Non-pigmented ciliary epithelial cell (primary cell): ENCODE results near the gene B4GALT1.
"Not testable (repeated sequence)": the region's sequence is repeated elsewhere in the genome, so short reads cannot be mapped to it uniquely, and the experiment has no call there.

Experiments
- DNase-seq: peaks from one replicate; pipeline ENCODE4 v3.0.0-alpha.2; 2010; ENCODE audit warnings: low read depth

B4GALT1 gene

GRCh38 chr9:33184963-33185362 lies 17.8 kb upstream of the B4GALT1 start:
- DNase-seq = no peak

GRCh38 chr9:33182519-33182918 lies 15.4 kb upstream of the B4GALT1 start:
- no peak for DNase-seq

GRCh38 chr9:33180526-33181184 lies 13.5 kb upstream of the B4GALT1 start:
- no peak for DNase-seq

- no peak for DNase-seq
Measured at GRCh38 chr9:33178972-33179697, 12.0 kb upstream of the B4GALT1 start.

GRCh38 chr9:33177639-33178038 lies 10.5 kb upstream of the B4GALT1 start:
- DNase-seq = no peak

GRCh38 chr9:33177086-33177485 lies 9.9 kb upstream of the B4GALT1 start:
- DNase-seq = no peak

GRCh38 chr9:33175649-33176325 lies 8.7 kb upstream of the B4GALT1 start:
- DNase-seq = no peak

- no peak for DNase-seq
Measured at GRCh38 chr9:33172256-33173238, 5.4 kb upstream of the B4GALT1 start.

- DNase-seq = no peak
Measured at GRCh38 chr9:33170464-33171415, 3.6 kb upstream of the B4GALT1 start.

GRCh38 chr9:33168941-33169544 lies 1.9 kb upstream of the B4GALT1 start:
- no peak for DNase-seq

- DNase-seq = no peak
Measured at GRCh38 chr9:33167972-33168461, 881 bp upstream of the B4GALT1 start.

GRCh38 chr9:33166231-33167083 lies 679 bp downstream of the B4GALT1 start:
- DNase-seq = no peak

GRCh38 chr9:33165263-33166151 lies 1.6 kb downstream of the B4GALT1 start:
- DNase-seq = no peak

- not testable (repeated sequence) for DNase-seq
Measured at GRCh38 chr9:33164921-33165262, 2.2 kb downstream of the B4GALT1 start.

GRCh38 chr9:33164138-33164809 lies 2.9 kb downstream of the B4GALT1 start:
- DNase-seq = no peak

GRCh38 chr9:33163433-33164137 lies 3.6 kb downstream of the B4GALT1 start:
- DNase-seq = no peak

- DNase-seq = no peak
Measured at GRCh38 chr9:33162721-33163311, 4.3 kb downstream of the B4GALT1 start.
